HL-60/S4 (cell line): ENCODE measurements around the gene BEST1.

Experiments
- in situ Hi-C: fragments of 300-500 bp; cut with MboI; formaldehyde crosslinking; loops from 2 replicates; pipeline ENCODE4 v1.14.3; 2022; ENCODE audit warnings: low sequenced_read_pairs

The BEST1 gene

GRCh38 chr11:61947486-61948210 is 2.5 kb upstream of the BEST1 start:
- in situ Hi-C loops = no loop called here

DNA sequence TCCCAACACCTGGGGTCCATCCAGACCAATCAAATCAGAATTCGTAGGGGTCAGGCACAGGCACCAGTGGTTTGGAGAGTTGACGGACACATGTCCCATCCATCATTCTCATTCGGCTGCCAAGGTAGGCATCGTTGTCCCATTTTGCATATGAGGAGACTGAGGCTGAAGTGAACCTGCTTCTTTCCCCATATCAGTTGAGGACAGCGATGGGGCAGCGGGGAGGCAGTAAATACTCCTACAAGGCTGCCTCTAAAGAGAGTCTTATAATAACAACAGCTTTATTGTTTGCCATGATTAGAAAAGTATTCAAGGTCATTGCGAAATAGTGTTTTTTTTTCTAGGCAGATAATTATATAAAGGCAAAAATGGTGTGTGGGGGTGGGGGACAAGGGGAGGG is 1.6 kb upstream of the BEST1 start:
- in situ Hi-C loops = no loop called here

DNA sequence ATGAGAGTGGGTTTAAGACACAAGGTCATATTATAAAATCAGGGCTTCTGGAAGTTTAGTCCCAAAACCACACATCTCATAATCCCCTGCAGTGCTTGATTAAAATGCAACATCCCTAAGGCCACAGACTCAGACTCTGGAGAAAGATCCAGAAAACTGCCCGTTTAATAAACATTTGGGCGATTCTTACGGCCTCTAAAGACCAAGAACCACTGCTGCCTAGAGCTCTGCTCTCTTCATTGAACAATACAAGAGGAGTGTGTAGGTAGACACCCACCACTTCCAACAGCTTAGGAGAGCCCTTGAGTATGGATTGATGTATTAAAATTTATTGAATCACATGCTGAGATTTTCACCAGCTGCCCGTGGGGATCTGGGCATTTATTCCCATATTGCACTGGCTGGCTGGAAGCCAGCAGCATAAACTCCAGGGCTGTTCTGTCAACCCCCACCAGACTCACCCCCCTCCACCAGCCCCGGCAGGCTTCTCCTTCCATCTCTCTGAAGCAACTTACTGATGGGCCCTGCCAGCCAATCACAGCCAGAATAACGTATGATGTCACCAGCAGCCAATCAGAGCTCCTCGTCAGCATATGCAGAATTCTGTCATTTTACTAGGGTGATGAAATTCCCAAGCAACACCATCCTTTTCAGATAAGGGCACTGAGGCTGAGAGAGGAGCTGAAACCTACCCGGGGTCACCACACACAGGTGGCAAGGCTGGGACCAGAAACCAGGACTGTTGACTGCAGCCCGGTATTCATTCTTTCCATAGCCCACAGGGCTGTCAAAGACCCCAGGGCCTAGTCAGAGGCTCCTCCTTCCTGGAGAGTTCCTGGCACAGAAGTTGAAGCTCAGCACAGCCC is 749 bp upstream of the BEST1 start:
- in situ Hi-C loops = loop anchor here (5.0 kb wide), 1 partner anchor 52 kb away; no protein-coding TSS in a partner anchor

DNA sequence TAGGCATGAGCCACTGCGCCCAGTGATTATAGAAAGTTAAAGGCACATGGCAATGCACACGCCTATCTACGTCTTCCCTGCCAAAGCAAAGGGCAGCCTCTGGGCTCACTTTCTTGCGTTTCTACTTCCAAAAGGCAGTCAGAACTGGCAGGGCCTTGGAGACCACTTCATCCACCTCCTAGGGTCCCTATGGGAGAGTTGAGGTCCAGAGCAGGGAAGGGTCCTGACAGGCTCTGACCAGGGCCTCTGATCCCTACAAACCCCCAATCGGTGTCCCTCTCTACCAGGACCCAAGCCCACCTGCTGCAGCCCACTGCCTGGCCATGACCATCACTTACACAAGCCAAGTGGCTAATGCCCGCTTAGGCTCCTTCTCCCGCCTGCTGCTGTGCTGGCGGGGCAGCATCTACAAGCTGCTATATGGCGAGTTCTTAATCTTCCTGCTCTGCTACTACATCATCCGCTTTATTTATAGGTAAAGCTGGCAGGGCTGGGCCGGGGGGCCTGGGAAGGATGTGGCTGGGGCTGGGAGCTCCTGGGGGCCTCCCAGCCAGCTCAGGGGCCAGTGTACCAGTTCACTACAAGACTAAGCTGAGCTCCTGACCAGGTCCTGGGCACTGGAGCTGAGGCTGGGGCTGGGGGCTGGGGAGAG is 1.5 kb downstream of the BEST1 start:
- in situ Hi-C loops = loop anchor here (5.0 kb wide), 1 partner anchor 54 kb away; no protein-coding TSS in a partner anchor

- in situ Hi-C loops = loop anchor here (5.0 kb wide), 1 partner anchor 56 kb away; no protein-coding TSS in a partner anchor
Observed at GRCh38 chr11:61952882-61953281, 2.7 kb downstream of the BEST1 start.

DNA sequence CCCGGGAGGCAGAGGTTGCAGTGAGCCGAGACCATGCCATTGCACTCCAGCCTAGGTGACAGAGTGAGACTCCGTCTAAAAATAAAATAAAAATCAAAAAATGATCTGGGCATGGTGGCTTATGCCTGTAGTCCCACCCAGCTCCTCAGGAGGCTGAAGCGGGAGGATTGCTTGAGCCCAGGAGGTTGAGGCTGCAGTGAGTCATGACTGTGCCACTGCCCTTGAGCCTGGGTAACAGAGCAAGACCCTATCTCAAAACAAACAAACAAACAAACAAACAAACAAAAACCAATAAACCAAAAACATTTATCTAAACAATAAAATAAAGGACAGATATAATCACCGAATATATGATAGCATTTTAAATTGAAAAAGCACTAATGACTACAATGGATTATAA is 3.5 kb downstream of the BEST1 start:
- in situ Hi-C loops = loop anchor here (5.0 kb wide), 1 partner anchor 56 kb away; no protein-coding TSS in a partner anchor

DNA sequence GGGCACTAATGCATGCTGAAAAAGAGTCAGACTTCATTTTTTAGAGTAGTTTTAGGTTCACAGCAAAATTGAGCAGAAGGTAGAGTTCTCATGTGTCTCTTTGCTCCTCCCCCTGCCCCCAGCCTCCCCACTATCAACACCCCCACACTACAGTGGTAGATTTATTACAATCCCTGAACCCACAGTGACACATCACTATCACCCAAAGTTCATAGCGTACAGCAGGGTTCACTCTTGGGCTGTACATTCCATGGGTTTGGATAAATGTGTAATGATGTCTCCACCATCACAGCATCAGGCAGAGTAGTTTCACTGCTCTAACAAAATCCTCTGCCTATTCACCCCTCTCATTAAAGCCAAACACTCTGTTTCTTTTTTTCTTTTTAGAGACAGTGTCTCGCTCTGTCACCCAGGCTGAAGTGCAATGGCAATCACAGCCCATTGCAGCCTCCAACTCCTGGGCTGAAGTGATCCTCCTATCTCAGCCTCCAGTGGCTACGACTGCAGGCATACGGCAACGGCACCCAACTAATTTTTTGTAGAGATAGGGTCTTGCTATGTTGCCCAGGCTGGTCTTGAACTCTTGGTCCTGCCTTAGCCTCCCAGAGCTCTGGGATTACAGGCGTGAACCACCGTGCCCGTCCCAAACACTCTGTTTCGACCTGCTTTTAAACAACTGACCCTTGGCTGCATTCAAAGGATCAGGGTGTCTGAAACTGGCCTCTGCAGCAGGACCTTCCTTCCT is 4.1 kb downstream of the BEST1 start:
- in situ Hi-C loops = loop anchor here (5.0 kb wide), 1 partner anchor 57 kb away; no protein-coding TSS in a partner anchor

DNA sequence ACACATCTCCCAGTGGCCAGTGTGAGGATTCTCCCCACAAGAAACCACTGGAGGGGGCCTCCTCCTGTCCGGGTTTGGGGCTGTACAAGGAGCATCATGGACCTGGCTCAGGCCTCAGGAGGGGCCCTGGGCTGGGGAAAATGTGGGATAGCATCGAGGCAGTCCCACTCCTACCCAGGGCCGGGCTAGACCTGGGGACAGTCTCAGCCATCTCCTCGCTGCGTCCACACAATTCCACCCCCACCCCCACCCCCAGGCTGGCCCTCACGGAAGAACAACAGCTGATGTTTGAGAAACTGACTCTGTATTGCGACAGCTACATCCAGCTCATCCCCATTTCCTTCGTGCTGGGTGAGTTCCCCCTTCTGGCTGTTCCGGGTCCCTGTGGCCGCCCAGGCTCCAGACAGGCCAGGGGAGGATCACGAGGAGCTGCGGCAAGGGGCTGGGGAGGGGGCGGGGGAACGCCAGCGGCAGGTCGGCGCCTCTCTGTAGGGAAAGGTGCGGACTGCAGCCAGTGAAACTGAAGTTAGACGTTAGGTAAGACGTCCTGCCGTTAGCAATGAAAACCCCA is 4.8 kb downstream of the BEST1 start:
- in situ Hi-C loops = loop anchor here (5.0 kb wide), 1 partner anchor 58 kb away; no protein-coding TSS in a partner anchor

- in situ Hi-C loops = no loop called here
Observed at GRCh38 chr11:61955422-61956135, 5.4 kb downstream of the BEST1 start.

DNA sequence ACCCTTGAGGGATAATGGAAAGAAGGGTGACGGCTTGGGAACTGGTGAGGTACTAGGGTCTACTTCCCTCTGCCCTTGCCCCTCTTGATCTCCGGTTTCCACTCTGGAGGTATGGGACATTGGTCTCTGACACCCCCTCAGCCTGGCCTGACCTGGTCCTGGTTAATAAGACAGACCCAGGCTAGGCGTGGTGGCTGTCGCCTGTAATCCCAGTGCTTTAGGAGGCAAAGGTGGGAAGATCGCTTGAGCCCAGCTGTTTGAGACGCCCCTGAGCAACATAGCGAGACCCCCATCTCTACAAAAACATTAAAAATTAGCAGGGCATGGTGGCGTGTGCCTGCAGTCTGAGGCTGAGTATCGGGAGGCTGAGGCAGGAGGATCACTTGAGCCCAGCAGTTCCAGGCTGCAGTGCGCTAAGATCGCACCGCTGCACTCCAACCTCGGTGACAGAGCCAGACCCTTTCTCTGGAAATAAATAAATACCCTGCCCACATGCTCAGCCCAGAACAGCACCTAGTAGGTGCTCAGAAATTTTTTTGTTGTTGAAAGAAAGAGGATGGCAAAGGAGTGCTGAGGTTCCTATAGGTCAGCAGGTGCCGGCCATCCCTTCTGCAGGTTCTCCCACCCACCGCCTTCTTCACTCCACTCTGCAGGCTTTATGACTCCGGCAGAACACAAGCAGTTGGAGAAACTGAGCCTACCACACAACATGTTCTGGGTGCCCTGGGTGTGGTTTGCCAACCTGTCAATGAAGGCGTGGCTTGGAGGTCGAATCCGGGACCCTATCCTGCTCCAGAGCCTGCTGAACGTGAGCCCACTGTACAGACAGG is 6.3 kb downstream of the BEST1 start:
- in situ Hi-C loops = no loop called here

DNA sequence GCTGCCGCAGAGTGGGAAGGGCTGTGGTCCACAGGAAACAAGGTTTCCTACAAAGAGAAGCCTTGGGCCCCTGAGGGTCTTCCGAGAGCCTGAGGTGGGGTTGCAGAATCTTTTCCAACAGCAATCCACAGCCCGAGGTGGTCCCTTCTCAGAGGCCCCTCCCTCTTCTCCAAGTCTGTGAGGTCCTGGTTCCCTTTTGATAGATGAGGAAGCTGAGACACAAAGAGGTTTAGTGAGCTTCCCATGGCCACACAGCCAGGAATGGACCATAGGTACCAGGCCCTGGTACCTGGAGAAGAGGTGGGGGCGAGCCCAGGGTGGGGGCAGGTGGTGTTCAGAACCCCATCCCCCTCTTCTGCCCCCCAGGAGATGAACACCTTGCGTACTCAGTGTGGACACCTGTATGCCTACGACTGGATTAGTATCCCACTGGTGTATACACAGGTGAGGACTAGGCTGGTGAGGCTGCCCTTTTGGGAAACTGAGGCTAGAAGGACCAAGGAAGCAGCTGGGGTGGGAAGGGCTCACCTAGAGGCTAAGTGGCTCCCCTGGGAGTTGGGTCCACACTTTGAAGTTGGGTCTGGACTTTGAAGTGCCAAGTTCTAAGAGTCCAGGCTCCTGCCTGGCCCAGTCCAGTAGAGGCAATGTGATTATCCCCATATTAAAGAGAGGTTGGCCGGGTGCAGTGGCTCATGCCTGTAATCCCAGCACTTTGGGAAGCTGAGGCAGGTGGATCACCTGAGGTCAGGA is 7.0 kb downstream of the BEST1 start:
- in situ Hi-C loops = no loop called here

GRCh38 chr11:61958590-61958989 is 8.4 kb downstream of the BEST1 start:
- in situ Hi-C loops = no loop called here

DNA sequence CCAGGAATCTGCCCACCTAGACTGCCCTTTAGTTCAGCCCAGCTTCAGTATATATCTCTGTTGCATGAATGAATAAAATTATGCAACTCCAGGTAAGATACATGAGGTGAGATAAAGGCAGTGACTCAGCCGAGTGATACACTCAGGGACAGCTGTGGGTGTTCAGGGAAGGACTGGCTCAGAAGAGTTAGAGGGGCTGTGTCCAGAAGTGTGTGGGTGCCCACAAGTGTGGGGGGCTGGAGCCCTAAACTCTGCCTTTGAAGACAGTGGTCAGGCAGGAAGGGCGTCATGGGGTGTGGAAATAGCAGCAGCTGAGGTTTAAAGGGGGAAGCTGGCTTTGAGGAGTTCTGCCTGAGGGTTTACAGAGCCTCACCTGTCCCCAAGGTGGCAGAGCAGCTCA is 9.0 kb downstream of the BEST1 start:
- in situ Hi-C loops = no loop called here

- in situ Hi-C loops = no loop called here
Observed at GRCh38 chr11:61959678-61960077, 9.5 kb downstream of the BEST1 start.

- in situ Hi-C loops = no loop called here
Observed at GRCh38 chr11:61960532-61960931, 10.4 kb downstream of the BEST1 start.

- in situ Hi-C loops = no loop called here
Observed at GRCh38 chr11:61961570-61962212, 11.5 kb downstream of the BEST1 start.

DNA sequence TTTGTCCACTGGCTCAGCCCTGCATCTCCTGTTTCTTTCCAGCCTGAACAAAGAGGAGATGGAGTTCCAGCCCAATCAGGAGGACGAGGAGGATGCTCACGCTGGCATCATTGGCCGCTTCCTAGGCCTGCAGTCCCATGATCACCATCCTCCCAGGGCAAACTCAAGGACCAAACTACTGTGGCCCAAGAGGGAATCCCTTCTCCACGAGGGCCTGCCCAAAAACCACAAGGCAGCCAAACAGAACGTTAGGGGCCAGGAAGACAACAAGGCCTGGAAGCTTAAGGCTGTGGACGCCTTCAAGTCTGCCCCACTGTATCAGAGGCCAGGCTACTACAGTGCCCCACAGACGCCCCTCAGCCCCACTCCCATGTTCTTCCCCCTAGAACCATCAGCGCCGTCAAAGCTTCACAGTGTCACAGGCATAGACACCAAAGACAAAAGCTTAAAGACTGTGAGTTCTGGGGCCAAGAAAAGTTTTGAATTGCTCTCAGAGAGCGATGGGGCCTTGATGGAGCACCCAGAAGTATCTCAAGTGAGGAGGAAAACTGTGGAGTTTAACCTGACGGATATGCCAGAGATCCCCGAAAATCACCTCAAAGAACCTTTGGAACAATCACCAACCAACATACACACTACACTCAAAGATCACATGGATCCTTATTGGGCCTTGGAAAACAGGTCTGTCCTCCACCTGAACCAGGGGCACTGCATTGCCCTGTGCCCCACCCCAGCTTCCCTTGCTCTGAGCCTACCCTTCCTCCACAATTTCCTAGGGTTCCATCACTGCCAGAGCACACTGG is 12.3 kb downstream of the BEST1 start:
- in situ Hi-C loops = no loop called here
